HG03175 (cell line): ENCODE measurements around the gene PAQR4.

Experiments used
- ATAC-seq: cut with Tn5 transposase; IDR thresholded peaks from one replicate; pipeline ENCODE4 v1.9.1; 2021; ENCODE audit warnings: mild to moderate bottlenecking, moderate library complexity; ENCODE audit not compliant: unreplicated experiment

PAQR4 gene

GRCh38 chr16:3020604-3021448 lies 51.7 kb downstream of the PAQR4 start:
- ATAC-seq = no peak

GRCh38 chr16:3021449-3022207 lies 52.5 kb downstream of the PAQR4 start:
- no peak for ATAC-seq

- no peak for ATAC-seq
Measured at GRCh38 chr16:3022208-3022683, 53.1 kb downstream of the PAQR4 start.

GRCh38 chr16:3022684-3023414 lies 53.7 kb downstream of the PAQR4 start:
- no peak for ATAC-seq
